ENCODE measurements around the gene HCST. TPM values are rescaled to one million over a fixed set of nuclear protein-coding genes. Genes with fewer than 3 reads are reported as not detected.

HCST gene
- total and polyA plus RNA-seq, 2 of the 13 experiments (the other 11 are each of a cell fraction or from before 2014, with no cell fraction given): 0.24 to 1.2 TPM

DNA sequence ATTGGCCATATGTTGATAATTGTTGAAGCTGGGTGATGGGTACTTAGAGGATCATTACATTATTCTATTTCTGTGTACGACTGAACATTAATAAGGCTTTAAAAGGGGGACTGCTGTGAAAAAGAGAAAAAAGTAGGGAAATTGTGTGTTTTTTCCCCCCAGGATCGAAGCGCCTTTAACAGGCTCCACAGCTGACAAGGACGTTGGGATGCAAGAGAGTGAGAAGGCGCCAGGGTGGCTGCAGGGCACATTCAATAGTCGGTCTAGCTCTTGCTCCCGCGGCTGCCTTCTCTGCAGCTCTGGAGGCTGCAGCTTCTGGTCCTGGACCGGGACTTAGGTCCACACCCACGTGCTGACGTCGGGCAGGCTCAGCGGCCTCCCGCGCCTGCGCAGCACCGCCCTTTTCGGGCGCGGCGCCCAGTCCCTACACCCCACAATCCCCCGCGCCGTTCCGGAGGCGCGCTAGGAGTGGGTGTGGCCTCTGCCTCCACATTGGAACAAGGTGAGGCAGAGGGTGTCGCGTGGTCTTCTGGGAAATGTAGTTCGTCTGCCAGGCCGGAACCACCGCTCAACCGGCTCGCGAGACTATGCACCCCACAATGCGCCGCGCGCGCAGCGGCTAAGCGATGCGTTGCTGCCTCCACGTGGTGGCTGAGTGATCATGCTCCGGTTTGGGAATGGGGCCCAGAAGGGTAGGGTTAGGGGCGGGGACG is 29.0 kb downstream of the HCST start (continued):
- TF ChIP-seq KDM5A (IDR thresholded peaks at IDR 0.05; ENCODE audit: borderline replicate concordance, low read length) (no peak), CEBPZ (IDR thresholded peaks at IDR 0.05; ENCODE audit: low read length) (no peak), RORA (CRISPR knock-in tag; IDR thresholded peaks at IDR 0.05) (no peak), TBX3 (IDR thresholded peaks at IDR 0.05; ENCODE audit: borderline replicate concordance) (peak; percentile 57; the same call in 1 of the 2 replicates), CHCHD3 (CRISPR knock-in tag; IDR thresholded peaks at IDR 0.05) (no peak), ZKSCAN5 (CRISPR knock-in tag; IDR thresholded peaks at IDR 0.05) (no peak), EP300 (IDR thresholded peaks at IDR 0.05; ENCODE audit: low read depth in 2 of 2, low read length in 2 of 2) (no peak; a peak in 1 of 4 replicates), EP300 (CRISPR knock-in tag; IDR thresholded peaks at IDR 0.05; ENCODE audit: borderline replicate concordance) (peak; percentile 40; the same call in 1 of the 2 replicates), TEAD3 (CRISPR knock-in tag; optimal IDR thresholded peaks at IDR 0.05; ENCODE audit: borderline replicate concordance) (peak; percentile 84), SALL2 (CRISPR knock-in tag; IDR thresholded peaks at IDR 0.05) (peak; percentile 80; the same call in 1 of the 2 replicates), ELF4 (CRISPR knock-in tag; IDR thresholded peaks at IDR 0.05; ENCODE audit: borderline replicate concordance) (no peak), ZNF772 (CRISPR knock-in tag; IDR thresholded peaks at IDR 0.05) (0 out of 2 replicates have a peak, but pooled peaks have one; percentile 22), ZNF576 (CRISPR knock-in tag; IDR thresholded peaks at IDR 0.05) (no peak)
- TF ChIP-seq, protein P1, sequence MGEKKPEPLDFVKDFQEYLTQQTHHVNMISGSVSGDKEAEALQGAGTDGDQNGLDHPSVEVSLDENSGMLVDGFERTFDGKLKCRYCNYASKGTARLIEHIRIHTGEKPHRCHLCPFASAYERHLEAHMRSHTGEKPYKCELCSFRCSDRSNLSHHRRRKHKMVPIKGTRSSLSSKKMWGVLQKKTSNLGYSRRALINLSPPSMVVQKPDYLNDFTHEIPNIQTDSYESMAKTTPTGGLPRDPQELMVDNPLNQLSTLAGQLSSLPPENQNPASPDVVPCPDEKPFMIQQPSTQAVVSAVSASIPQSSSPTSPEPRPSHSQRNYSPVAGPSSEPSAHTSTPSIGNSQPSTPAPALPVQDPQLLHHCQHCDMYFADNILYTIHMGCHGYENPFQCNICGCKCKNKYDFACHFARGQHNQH (CRISPR knock-in tag; IDR thresholded peaks at IDR 0.05): peak; percentile 50
- TF ChIP-seq, protein P2, sequence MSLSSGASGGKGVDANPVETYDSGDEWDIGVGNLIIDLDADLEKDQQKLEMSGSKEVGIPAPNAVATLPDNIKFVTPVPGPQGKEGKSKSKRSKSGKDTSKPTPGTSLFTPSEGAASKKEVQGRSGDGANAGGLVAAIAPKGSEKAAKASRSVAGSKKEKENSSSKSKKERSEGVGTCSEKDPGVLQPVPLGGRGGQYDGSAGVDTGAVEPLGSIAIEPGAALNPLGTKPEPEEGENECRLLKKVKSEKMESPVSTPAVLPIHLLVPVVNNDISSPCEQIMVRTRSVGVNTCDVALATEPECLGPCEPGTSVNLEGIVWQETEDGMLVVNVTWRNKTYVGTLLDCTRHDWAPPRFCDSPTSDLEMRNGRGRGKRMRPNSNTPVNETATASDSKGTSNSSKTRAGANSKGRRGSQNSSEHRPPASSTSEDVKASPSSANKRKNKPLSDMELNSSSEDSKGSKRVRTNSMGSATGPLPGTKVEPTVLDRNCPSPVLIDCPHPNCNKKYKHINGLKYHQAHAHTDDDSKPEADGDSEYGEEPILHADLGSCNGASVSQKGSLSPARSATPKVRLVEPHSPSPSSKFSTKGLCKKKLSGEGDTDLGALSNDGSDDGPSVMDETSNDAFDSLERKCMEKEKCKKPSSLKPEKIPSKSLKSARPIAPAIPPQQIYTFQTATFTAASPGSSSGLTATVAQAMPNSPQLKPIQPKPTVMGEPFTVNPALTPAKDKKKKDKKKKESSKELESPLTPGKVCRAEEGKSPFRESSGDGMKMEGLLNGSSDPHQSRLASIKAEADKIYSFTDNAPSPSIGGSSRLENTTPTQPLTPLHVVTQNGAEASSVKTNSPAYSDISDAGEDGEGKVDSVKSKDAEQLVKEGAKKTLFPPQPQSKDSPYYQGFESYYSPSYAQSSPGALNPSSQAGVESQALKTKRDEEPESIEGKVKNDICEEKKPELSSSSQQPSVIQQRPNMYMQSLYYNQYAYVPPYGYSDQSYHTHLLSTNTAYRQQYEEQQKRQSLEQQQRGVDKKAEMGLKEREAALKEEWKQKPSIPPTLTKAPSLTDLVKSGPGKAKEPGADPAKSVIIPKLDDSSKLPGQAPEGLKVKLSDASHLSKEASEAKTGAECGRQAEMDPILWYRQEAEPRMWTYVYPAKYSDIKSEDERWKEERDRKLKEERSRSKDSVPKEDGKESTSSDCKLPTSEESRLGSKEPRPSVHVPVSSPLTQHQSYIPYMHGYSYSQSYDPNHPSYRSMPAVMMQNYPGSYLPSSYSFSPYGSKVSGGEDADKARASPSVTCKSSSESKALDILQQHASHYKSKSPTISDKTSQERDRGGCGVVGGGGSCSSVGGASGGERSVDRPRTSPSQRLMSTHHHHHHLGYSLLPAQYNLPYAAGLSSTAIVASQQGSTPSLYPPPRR (CRISPR knock-in tag; IDR thresholded peaks at IDR 0.05; ENCODE audit: borderline replicate concordance): 0 out of 2 replicates have a peak, but pooled peaks have one; percentile 23
- TF ChIP-seq, protein P3, sequence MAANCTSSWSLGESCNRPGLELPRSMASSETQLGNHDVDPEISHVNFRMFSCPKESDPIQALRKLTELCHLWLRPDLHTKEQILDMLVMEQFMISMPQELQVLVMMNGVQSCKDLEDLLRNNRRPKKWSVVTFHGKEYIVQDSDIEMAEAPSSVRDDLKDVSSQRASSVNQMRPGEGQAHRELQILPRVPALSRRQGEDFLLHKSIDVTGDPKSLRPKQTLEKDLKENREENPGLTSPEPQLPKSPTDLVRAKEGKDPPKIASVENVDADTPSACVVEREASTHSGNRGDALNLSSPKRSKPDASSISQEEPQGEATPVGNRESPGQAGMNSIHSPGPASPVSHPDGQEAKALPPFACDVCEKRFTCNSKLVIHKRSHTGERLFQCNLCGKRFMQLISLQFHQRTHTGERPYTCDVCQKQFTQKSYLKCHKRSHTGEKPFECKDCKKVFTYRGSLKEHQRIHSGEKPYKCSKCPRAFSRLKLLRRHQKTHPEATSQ (CRISPR knock-in tag; IDR thresholded peaks at IDR 0.05; ENCODE audit: borderline replicate concordance): no peak; the same call in 1 of the 2 replicates
